ENCODE measurements around the gene OTUB2.
"Not testable (repeated sequence)": the region's sequence is repeated elsewhere in the genome, so short reads cannot be mapped to it uniquely, and the experiment has no call there.

OTUB2 gene

DNA sequence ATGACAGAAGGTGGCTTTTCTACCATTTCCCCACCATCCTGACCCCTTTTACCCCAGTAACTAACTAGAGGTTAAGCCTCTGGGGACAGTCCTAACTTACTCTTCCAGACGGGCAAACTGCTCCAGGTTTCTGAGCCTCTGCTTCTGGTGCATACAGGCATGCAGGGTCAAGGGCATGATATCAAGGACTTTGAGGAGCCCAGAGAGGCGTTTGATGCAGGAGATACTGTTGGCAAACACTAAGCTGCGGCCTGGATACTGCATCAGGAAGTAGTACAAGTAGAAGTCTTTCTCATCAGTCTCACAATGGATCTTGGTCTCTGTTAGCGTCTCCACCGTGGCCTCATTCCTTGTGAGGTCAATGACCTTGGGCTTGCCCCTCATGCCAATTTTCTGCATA lies 33.9 kb downstream of the OTUB2 start:
- no peak for DNase-seq

GRCh38 chr14:94062344-94062940 lies 36.3 kb downstream of the OTUB2 start:
- DNase-seq = no peak

- DNase-seq = no peak
Measured at GRCh38 chr14:94066089-94066676, 40.0 kb downstream of the OTUB2 start.

DNA sequence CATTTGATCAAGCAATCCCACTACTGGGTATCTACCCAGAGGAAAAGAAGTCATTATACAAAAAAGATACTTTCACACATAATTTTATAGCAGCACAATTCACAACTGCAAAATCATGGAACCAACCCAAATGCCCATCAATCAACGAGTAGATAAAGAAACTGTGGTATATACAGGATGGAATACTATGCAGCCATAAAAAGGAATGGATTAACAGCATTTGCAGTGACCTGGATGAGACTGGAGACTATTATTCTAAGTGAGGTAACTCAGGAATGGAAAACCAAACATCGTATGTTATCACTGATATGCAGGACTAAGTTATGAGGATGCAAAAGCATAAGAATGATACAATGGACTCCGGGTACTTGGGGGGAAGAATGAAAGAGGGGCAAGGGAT lies 45.9 kb downstream of the OTUB2 start:
- not testable (repeated sequence) for DNase-seq

DNA sequence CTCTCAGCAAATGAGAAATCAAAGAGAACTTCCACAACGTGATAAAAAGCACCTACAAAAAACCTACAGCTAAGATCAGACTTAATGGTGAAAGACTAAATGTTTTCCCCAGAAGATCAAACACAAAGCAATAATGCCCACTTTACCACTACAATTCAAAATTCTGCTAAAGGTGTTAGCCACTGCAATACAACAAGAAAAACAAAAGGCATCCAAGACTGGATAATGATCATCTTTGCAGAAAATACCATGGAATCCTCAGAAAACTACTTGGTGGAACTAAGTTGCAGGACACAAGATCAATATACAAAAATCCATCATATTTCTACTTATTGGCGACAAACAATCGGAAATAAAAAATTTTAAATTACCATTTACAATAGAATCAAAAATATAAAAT lies 48.4 kb downstream of the OTUB2 start:
- no peak for DNase-seq

DNA sequence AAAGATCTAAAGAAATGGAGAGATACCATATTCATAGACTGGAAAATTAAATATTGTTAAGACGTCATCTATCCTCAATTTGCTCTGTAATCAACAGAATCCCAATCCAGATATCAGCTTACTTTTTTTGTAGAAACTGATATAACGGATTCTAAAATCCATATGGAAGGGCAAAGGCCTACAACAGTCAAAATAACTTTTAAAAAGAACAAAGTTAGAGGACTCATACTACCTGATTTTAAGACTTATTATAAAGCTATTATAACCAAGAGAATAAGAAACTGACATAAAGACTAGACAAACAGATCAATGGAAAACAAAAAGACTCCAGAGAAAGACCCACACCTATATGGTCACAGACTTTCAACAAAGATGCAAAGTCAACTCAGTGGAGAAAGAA lies 48.9 kb downstream of the OTUB2 start:
- no peak for DNase-seq

- no peak for DNase-seq
Measured at GRCh38 chr14:94077111-94077821, 51.1 kb downstream of the OTUB2 start.

GRCh38 chr14:94077823-94078222 lies 51.7 kb downstream of the OTUB2 start:
- no peak for DNase-seq

GRCh38 chr14:94079891-94080620 lies 53.9 kb downstream of the OTUB2 start:
- peak; percentile 56 for DNase-seq

DNA sequence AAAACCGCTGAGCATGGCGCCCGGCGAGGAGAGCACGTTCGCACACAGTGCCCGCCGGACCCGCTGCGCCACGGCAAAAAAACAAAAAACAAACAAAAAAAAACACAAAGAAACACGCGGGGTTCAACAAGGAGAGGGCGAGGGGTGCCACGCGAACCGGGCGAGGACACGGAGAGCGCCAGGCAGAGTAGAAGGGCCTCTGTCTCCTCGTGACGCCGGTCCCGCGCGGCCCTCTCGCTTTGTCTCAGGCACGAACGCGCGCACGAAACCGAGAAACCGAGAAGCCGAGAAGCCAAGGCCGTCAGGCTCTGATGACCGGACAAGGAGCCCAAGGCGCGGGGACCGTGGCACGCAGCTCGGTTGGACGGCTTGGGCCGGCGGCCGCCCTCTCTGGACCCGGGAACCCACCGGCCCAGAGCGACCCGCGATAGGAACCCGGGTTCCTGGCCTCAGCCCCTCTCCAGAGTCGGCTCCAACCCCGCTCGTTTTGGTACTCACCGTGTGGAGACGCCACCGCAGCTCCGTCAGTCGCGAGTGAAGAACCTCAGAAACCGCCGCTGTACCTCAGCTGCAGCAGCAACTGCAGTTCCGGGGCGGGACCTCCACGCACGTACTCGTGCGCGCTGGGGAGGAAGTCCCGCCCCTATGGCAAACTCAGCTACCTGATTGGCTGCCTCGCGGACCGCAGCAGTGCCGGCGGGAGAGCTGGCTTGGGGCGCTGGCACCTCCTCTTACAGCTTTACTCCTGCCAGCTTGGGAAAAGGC lies 54.7 kb downstream of the OTUB2 start, which contains the start of the genes DDX24 and IFI27L1:
TSS of gene DDX24 (minus strand) at position 582 of the 765 bp plus-strand sequence. CDS start 1,460 bp downstream, outside the sequence.
TSS of gene IFI27L1 (plus strand) at position 690 of the 765 bp plus-strand sequence. CDS start 15,628 bp downstream, outside the sequence.
- DNase-seq = peak; percentile 97

GRCh38 chr14:94081386-94081820 lies 55.3 kb downstream of the OTUB2 start:
- no peak for DNase-seq

- no peak for DNase-seq
Measured at GRCh38 chr14:94087891-94088290, 61.8 kb downstream of the OTUB2 start.

GRCh38 chr14:94088516-94088915 lies 62.4 kb downstream of the OTUB2 start:
- no peak for DNase-seq

- DNase-seq = no peak
Measured at GRCh38 chr14:94089479-94089878, 63.3 kb downstream of the OTUB2 start.

- no peak for DNase-seq
Measured at GRCh38 chr14:94093418-94093817, 67.3 kb downstream of the OTUB2 start.

GRCh38 chr14:94097091-94097490 lies 71.0 kb downstream of the OTUB2 start:
- no peak for DNase-seq

Measured in NCI-H1694 (cell line).